WTC11 (cell line): ENCODE data around the gene SH3GL2.

ENCODE experiments used
- CTCF ChIP-seq: fragments of 200-600 bp; IDR thresholded peaks from 2 replicates; pipeline ENCODE4 v1.8.0; 2022; ENCODE audit warnings: antibody characterized with exemption
- ESRRA ChIP-seq: sonication (generic); formaldehyde crosslinking; IDR thresholded peaks from 2 replicates; pipeline ENCODE4 v1.8.1; 2022; ENCODE audit warnings: mild to moderate bottlenecking, missing genetic modification reagents, borderline replicate concordance
- NR2C2 ChIP-seq: sonication (generic); formaldehyde crosslinking; IDR thresholded peaks from 2 replicates; pipeline ENCODE4 v1.8.0; 2022; ENCODE audit warnings: mild to moderate bottlenecking, missing genetic modification reagents
- TCF7 ChIP-seq: sonication (generic); formaldehyde crosslinking; IDR thresholded peaks from 2 replicates; pipeline ENCODE4 v1.8.0; 2022; ENCODE audit warnings: mild to moderate bottlenecking, low read depth, missing genetic modification reagents, moderate library complexity
- TP53 ChIP-seq: sonication (generic); formaldehyde crosslinking; IDR thresholded peaks from 2 replicates; pipeline ENCODE4 v1.8.1; 2023; ENCODE audit warnings: mild to moderate bottlenecking, missing genetic modification reagents
- ZSCAN18 ChIP-seq: fragments of 250-450 bp; sonication (Bioruptor Pico); IDR thresholded peaks from 2 replicates; pipeline ENCODE4 v2.1.2; 2022; ENCODE audit warnings: mild to moderate bottlenecking, moderate library complexity

GRCh38 chr9:17699615-17700330, 120.9 kb downstream of the SH3GL2 start:
- TF ChIP-seq CTCF: no peak
- TF ChIP-seq ZSCAN18 (CRISPR knock-in tag): no peak
- no peak for TF ChIP-seq TCF7 (CRISPR knock-in tag)
- TF ChIP-seq NR2C2 (CRISPR knock-in tag): no peak
- TF ChIP-seq ESRRA (CRISPR knock-in tag): no peak
- no peak for TF ChIP-seq TP53
